ENCODE results near the gene CELF4.

CELF4 gene

DNA sequence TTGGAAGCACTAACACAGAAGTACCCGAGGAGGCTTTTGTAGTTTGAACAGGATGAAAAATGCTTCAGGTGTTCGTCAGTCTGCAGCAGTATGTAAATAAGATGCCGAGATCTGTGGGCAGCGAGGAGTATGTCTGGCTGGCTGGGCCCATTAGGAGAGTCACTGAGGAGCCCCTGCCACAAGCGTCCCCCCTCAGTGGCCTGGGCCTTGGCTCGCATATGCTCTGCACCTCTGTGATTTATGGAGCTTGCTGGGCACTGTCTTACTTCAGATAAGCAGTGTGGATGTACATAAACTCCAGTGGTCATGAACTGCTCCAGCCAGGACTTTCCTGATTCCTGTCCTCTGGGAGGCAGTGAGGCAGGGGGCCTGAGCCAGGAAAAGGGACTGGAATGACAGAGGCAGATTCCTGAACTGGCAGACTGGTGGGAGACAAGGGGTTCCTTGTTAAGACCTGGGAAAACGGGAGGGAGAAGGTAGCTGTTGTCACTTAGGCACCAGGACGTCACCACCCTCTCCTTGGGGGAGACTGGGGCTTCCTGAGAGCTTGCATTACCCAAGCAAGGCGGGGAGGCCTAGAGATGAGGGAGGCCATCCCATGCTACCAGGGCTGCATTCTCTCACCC lies 46.0 kb downstream of the CELF4 start:
- TF ChIP-seq SPI1 (IDR thresholded peaks at IDR 0.05; ENCODE audit: borderline replicate concordance, low read depth) (no peak), GABPA (IDR thresholded peaks at IDR 0.05; ENCODE audit: low read depth) (no peak), POLR2AphosphoS5 (IDR thresholded peaks at IDR 0.05; ENCODE audit: low read depth) (no peak)
- TF ChIP-seq, protein P1, sequence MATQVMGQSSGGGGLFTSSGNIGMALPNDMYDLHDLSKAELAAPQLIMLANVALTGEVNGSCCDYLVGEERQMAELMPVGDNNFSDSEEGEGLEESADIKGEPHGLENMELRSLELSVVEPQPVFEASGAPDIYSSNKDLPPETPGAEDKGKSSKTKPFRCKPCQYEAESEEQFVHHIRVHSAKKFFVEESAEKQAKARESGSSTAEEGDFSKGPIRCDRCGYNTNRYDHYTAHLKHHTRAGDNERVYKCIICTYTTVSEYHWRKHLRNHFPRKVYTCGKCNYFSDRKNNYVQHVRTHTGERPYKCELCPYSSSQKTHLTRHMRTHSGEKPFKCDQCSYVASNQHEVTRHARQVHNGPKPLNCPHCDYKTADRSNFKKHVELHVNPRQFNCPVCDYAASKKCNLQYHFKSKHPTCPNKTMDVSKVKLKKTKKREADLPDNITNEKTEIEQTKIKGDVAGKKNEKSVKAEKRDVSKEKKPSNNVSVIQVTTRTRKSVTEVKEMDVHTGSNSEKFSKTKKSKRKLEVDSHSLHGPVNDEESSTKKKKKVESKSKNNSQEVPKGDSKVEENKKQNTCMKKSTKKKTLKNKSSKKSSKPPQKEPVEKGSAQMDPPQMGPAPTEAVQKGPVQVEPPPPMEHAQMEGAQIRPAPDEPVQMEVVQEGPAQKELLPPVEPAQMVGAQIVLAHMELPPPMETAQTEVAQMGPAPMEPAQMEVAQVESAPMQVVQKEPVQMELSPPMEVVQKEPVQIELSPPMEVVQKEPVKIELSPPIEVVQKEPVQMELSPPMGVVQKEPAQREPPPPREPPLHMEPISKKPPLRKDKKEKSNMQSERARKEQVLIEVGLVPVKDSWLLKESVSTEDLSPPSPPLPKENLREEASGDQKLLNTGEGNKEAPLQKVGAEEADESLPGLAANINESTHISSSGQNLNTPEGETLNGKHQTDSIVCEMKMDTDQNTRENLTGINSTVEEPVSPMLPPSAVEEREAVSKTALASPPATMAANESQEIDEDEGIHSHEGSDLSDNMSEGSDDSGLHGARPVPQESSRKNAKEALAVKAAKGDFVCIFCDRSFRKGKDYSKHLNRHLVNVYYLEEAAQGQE (IDR thresholded peaks at IDR 0.05; ENCODE audit: insufficient replicate concordance, low read depth): no peak
- TF ChIP-seq, protein P2, sequence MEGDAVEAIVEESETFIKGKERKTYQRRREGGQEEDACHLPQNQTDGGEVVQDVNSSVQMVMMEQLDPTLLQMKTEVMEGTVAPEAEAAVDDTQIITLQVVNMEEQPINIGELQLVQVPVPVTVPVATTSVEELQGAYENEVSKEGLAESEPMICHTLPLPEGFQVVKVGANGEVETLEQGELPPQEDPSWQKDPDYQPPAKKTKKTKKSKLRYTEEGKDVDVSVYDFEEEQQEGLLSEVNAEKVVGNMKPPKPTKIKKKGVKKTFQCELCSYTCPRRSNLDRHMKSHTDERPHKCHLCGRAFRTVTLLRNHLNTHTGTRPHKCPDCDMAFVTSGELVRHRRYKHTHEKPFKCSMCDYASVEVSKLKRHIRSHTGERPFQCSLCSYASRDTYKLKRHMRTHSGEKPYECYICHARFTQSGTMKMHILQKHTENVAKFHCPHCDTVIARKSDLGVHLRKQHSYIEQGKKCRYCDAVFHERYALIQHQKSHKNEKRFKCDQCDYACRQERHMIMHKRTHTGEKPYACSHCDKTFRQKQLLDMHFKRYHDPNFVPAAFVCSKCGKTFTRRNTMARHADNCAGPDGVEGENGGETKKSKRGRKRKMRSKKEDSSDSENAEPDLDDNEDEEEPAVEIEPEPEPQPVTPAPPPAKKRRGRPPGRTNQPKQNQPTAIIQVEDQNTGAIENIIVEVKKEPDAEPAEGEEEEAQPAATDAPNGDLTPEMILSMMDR (IDR thresholded peaks at IDR 0.05; ENCODE audit: insufficient read depth, low read length): no peak
- no peak overlapping the region for H3K4me3 ChIP-seq (replicated peaks; ENCODE audit: insufficient read depth, low read length)
- DNase-seq (ENCODE audit: low read depth in 1 of 2, low spot score in 1 of 2): no peak
- H3K27me3 ChIP-seq (ENCODE audit: insufficient read depth, poor library complexity, severe bottlenecking): peaks cover 21% of the 10 kb centered on the region
- H3K27ac ChIP-seq (replicated peaks): no peak overlapping the region

DNA sequence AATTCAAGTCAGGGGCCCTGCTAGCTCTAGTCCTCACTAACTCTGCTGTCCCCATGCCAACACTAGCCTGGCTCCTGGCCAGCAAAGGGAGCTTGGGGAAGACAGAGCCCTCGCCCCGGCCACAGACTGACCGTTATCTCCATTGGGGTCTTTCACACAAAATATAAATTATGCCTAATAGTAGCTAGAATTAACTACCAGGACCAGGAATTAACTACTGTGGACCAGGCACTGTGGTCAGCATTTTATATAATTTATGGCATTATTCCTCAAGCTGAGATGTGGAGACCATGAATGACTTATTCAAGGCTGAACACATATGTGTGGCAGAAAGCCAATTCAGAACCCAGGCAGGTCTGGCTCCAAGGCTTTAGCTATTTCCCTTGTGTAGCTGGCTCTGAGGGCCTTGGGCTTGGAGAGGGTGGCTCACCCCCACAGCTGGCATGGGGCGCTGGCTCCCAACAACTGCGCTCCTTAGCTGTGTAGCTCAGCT lies 49.2 kb downstream of the CELF4 start:
- no peak for DNase-seq (ENCODE audit: low read depth in 1 of 2, low spot score in 1 of 2)
- no peak for TF ChIP-seq SPI1 (IDR thresholded peaks at IDR 0.05; ENCODE audit: borderline replicate concordance, low read depth)
- no peak for TF ChIP-seq GABPA (IDR thresholded peaks at IDR 0.05; ENCODE audit: low read depth)
- TF ChIP-seq POLR2AphosphoS5 (IDR thresholded peaks at IDR 0.05; ENCODE audit: low read depth): no peak
- TF ChIP-seq, protein P2 (IDR thresholded peaks at IDR 0.05; ENCODE audit: insufficient read depth, low read length): no peak
- TF ChIP-seq, protein P1 (IDR thresholded peaks at IDR 0.05; ENCODE audit: insufficient replicate concordance, low read depth): no peak
- peaks cover 9% of the 10 kb centered on the region for H3K27me3 ChIP-seq (ENCODE audit: insufficient read depth, poor library complexity, severe bottlenecking)

DNA sequence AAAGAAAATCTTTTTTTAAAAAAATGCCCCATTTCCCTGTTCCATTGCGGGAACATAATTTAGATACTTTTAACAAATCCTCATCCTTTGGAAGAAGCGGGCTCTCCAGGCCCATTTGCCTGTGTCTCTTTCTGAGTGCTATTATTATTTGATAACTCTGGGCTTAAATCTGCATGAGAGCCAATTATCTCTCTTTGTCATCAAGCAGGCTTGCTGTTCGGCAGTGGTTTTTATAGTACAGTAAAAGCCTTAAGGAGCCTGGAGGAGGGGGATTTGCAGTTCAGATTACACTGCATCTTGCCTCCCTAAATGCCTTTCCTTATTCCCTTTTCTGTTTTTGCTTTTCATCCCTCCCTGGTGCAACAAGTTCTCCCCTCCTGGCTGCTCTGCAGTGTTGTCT lies 50.6 kb downstream of the CELF4 start:
- no peak for DNase-seq (ENCODE audit: low read depth in 1 of 2, low spot score in 1 of 2)
- TF ChIP-seq SPI1 (IDR thresholded peaks at IDR 0.05; ENCODE audit: borderline replicate concordance, low read depth): no peak
- TF ChIP-seq, protein P2 (IDR thresholded peaks at IDR 0.05; ENCODE audit: insufficient read depth, low read length): no peak
- TF ChIP-seq, protein P1 (IDR thresholded peaks at IDR 0.05; ENCODE audit: insufficient replicate concordance, low read depth): no peak

More for the DNA sequence above, 49.2 kb downstream of the CELF4 start:
- Histone ChIP-seq H3K27ac (replicated peaks) (no peak overlapping the region), H3K4me3 (replicated peaks; ENCODE audit: insufficient read depth, low read length) (no peak overlapping the region)

More for the DNA sequence above, 50.6 kb downstream of the CELF4 start:
- no peak overlapping the region for H3K27ac ChIP-seq (replicated peaks)
- H3K27me3 ChIP-seq (ENCODE audit: insufficient read depth, poor library complexity, severe bottlenecking): peaks cover 9% of the 10 kb centered on the region
- no peak overlapping the region for H3K4me3 ChIP-seq (replicated peaks; ENCODE audit: insufficient read depth, low read length)
